ENCODE data around the gene ATG16L1.

- TF ChIP-seq EZH2 (IDR thresholded peaks at IDR 0.05; ENCODE audit: insufficient read depth, poor library complexity, severe bottlenecking) (no peak), EZH2phosphoT487 (IDR thresholded peaks at IDR 0.05; ENCODE audit: insufficient read depth, low read depth) (no peak)
Observed at GRCh38 chr2:233290051-233290845, 38.8 kb downstream of the ATG16L1 start.
